Suprapubic skin (tissue), 3 donors: ENCODE data around the gene LEKR1.

Experiments
- POLR2A ChIP-seq, 2 donors: fragments of 450-650 bp; IDR thresholded peaks; one replicate each; pipeline ENCODE4 v1.6.1; 2017; ENCODE audit warnings: antibody characterized with exemption in 2 of 2, mild to moderate bottlenecking in 2 of 2, moderate library complexity in 2 of 2
- TF ChIP-seq, protein P1 (sequence below), 2 donors: fragments of 200-600 bp in 1 of 2; fragments of 450-650 bp in 1 of 2; sonication (generic) in 1 of 2; IDR thresholded peaks; one replicate each; pipeline ENCODE4 v1.5.1; 2016 to 2019; ENCODE audit warnings: antibody characterized with exemption in 2 of 2, mild to moderate bottlenecking in 1 of 2, moderate library complexity in 1 of 2

- no peak for TF ChIP-seq POLR2A (IDR thresholded peaks at IDR 0.05)
- TF ChIP-seq, protein P1, sequence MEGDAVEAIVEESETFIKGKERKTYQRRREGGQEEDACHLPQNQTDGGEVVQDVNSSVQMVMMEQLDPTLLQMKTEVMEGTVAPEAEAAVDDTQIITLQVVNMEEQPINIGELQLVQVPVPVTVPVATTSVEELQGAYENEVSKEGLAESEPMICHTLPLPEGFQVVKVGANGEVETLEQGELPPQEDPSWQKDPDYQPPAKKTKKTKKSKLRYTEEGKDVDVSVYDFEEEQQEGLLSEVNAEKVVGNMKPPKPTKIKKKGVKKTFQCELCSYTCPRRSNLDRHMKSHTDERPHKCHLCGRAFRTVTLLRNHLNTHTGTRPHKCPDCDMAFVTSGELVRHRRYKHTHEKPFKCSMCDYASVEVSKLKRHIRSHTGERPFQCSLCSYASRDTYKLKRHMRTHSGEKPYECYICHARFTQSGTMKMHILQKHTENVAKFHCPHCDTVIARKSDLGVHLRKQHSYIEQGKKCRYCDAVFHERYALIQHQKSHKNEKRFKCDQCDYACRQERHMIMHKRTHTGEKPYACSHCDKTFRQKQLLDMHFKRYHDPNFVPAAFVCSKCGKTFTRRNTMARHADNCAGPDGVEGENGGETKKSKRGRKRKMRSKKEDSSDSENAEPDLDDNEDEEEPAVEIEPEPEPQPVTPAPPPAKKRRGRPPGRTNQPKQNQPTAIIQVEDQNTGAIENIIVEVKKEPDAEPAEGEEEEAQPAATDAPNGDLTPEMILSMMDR (IDR thresholded peaks at IDR 0.05): no peak
Observed at GRCh38 chr3:157086060-157086750, 260.1 kb downstream of the LEKR1 start.
